Measurements from ENCODE around the gene KRIT1.
"Not testable (repeated sequence)": the region's sequence is repeated elsewhere in the genome, so short reads cannot be mapped to it uniquely, and the experiment has no call there.

KRIT1 gene

GRCh38 chr7:92246360-92247101 is 817 bp upstream of the KRIT1 start:
- no peak for DNase-seq

DNA sequence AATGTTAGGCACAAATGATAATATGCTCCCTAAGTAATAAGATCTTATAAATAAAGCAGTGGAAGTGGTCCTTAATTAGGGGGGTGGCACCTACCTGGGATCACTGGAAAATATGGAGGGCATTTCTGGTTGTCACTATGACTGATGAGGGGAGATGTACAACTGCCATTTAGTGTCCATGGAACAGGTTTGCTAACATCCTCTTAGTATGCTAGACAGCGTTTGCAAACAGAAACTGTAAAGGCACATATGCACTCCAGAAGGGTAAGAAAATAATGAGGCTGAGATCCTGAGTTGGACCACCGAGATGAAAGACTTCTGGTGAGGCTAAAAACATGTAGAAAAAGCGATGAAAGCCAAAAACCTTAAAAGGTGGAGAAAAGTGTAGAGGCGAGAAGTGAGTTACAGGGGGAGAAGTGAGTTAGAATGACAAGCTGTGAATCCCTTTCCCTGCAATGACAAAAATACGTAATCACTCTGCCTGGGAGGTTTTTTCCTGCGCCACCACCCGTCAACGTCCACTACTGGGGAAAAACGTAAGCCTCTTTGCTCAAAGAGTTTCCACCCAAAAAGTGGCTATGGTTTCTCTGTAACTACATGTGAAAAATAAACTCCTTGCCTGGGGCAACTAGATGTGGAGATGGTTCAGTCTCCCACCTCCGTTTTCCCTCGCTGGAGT is 767 bp downstream of the KRIT1 start:
- no peak for DNase-seq

GRCh38 chr7:92242972-92243371 is 2.7 kb downstream of the KRIT1 start:
- no peak for DNase-seq

- DNase-seq = no peak
Observed at GRCh38 chr7:92230547-92230946, 15.2 kb downstream of the KRIT1 start.

DNA sequence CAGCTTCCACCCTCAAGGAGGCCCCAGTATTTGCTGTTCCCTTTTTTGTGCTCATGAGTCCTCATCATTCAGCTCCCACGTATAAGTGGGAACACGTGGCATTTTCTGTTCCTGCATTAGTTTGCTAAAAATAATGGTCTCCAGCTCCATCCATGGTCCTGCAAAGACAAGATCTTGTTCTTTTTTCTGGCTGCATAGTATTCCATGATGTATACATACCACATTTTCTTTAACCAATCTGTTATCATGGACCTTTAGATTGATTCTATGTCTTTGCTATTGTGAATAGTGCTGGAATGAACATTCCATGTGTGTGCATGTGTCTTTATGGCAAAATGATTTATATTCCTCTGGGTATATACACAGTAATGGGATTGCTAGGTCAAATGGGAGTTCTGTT is 17.0 kb downstream of the KRIT1 start:
- DNase-seq = no peak

- no peak for DNase-seq
Observed at GRCh38 chr7:92228100-92228499, 17.6 kb downstream of the KRIT1 start.

DNA sequence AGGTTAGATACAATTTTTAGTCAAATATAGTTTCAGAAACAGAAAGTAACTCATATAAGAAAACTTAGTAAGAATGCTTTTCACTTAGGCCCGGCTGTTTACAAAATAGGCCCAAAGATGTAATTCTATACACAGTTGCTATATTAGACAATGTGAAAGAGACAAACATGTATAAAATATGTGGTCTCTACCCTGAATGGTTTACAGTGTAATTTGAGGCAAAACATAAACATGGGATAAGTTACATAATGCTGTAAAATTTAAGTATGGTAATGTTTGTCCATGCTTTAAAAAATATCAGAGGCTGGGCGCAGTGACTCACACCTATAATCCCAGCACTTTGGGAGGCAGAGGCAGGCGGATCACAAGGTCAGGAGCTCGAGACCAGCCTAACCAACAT is 18.7 kb downstream of the KRIT1 start:
- DNase-seq = no peak

DNA sequence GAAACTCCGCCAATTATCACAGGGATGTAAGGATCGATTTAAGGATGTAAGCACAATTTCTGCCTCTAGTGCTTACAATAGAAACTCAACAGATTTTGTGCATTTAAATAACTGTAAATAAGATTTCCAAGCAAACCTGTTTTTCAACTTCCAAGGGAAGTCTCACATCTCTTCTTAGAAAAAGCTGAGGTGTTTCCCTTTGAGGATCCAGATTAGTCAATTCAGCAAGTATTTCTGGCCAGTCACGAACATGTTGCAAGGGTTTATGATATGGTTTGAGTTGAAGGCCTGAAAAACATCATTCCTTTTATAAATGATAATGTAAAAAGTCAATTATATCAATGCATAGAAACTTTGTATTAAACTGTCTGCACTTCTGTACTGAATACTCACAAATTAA is 23.9 kb downstream of the KRIT1 start:
- no peak for DNase-seq

GRCh38 chr7:92206672-92207071 is 39.0 kb downstream of the KRIT1 start:
- no peak for DNase-seq

DNA sequence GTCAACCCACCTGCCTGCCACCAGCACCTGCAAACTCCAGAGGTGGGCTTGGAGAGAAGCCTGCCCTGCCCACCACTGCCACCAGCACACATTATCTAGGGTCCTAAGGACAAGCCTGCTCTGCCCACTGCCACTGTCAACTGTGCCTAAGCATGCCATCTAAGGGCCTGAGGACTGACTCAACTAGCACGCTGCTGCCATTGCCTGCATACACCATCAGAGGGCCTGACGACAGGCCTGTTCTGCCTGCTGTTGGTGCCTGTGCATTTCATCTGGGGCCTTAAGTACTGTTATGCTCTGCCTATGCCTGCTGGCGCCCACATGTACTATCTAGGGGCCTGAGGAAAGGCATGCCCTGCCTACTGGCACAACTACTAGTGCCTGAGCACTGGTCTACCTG is 39.7 kb downstream of the KRIT1 start:
- DNase-seq = no peak

GRCh38 chr7:92200791-92201190 is 44.9 kb downstream of the KRIT1 start:
- no peak for DNase-seq

DNA sequence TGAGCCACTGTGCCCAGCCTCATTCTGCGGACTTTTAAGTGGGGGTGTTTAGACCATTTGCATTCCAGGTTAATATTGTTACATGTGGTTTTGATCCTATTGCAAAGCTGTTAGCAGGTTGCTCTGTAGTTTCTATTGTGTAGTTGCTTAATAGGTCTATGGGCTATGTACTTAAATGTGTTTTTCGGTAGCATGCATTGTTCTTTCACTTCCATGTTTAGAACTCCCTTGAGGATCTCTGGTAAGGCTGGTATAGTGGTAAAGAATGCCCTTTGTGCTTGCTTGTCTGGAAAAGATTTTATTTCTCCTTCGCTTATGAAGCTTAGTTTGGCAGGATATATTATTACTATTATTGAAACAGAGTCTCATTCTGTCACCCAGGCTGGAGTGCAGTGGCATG is 53.4 kb downstream of the KRIT1 start:
- no peak for DNase-seq

DNA sequence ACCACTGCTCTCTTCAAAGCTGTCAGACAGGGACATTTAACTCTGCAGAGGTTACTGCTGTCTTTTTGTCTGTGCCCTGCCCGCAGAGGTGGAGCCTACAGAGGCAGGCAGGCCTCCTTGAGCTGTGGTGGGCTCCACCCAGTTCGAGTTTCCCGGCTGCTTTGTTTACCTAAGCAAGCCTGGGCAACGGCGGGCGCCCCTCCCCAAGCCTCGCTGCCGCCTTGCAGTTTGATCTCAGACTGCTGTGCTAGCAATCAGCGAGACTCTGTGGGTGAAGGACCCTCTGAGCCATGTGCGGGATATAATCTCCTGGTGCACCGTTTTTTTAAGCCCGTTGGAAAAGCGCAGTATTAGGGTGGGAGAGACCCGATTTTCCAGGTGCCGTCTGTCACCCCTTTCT is 56.5 kb downstream of the KRIT1 start:
- not testable (repeated sequence) for DNase-seq

DNA sequence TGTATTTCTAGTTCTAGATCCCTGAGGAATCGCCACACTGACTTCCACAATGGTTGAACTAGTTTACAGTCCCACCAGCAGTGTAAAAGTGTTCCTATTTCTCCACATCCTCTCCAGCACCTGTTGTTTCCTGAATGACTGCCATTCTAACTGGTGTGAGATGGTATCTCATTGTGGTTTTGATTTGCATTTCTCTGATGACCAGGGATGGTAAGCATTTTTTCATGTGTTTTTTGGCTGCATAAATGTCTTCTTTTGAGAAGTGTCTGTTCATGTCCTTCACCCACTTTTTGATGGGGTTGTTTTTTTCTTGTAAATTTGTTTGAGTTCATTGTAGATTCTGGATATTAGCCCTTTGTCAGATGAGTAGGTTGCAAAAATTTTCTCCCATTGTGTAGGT is 61.4 kb downstream of the KRIT1 start:
- not testable (repeated sequence) for DNase-seq

DNA sequence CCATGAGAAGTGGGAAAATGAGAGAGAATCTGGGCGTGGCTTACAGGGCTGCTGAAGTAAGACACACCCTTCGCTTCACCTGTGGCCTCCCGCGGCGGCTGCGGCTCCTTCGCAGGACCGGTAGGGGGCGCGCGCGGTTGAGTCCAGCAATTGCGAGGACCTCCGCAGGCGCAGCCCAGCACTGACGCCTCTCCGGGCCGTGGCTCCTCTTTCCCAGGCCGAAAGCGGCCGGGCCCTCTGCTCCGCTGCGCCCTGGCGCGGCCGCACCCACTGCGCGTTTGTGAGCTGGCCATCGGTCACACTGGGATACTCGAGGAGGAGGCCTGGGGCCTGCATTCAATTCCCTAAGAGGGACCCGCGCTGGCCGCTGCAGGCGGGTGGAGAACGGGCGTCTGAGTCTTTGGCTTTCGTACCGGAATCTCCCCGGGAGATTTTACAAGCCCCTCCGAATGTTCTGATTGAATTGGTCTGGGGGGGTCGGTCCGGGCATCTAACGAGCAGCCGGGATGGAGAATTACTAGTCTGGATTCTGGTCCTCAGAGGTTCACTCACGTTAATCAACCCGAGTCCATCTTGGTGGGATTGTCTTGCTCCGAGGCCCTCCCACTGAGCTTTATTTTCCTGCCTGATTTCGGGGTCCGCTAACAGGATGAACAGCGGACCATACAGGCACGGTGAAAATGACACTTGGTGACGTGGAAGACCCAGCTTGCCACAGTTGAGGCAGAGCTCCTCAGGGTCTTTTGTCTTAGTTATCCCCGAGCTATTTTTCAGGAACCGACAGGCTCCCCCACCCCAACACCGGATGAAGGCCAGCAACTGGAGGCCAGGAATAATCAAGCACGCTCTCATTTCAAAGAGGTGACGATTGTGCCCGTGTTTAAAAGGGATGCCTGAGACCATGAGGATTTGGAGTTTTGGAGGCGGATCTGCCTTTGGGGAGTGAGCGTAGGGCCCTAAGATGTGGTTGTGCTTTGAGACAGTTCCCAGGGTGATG is 66.5 kb downstream of the KRIT1 start, which contains the start of gene LRRD1:
TSS of gene LRRD1 (minus strand) at position 215 of the 997 bp plus-strand sequence. CDS start 13,940 bp downstream, outside the sequence.
- DNase-seq = peak; percentile 27

- DNase-seq = no peak
Observed at GRCh38 chr7:92177362-92177761, 68.4 kb downstream of the KRIT1 start.

DNA sequence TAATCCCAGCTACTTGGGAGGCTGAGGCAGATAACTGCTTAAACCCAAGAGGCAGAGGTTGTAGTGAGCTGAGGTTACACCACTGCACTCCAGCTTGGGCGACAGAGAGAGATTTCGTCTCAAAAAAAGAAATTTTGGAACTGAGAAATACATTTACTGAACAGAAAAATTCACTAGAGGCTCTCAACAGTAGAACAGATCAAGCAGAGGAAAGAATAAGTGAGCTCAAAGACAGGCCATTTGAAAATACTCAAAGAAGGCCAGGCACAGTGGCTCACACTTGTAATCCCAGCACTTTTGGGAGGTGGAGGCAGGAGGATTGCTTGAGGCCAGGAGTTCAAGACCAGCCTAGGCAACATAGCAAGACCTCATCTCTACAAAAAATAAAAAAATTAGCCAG is 76.2 kb downstream of the KRIT1 start:
- not testable (repeated sequence) for DNase-seq

- DNase-seq = no peak
Observed at GRCh38 chr7:92161271-92161670, 84.4 kb downstream of the KRIT1 start.

- no peak for DNase-seq
Observed at GRCh38 chr7:92158660-92159575, 86.8 kb downstream of the KRIT1 start.

- no peak for DNase-seq
Observed at GRCh38 chr7:92156990-92157389, 88.7 kb downstream of the KRIT1 start.

DNA sequence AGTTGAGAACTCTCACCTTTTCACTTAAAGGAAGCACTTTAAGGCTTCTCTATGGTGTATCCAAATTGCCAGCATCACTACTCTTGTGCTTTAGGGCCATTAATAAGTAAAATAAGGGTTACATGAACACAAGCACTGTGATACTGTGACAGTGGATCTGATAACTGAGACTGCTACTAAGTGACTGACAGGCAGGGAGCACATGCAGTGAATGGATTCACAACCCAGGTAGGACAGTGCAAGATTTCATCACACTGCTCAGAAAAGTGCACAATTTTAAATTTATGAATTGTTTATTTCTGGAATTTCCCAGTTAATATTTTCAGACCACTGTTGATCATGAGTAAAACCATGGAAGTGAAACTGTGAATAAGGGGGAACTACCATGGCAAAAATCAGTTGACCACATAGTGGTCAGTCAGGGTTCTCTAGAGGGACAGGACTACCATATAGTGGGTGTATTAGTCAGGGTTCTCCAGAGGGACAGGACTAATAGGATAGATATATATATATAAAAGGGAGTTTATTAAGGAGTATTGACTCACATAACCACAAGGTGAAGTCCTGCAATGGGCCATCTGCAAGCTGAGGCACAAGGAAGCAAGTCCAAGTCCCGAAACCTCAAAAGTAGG is 90.5 kb downstream of the KRIT1 start:
- DNase-seq = no peak
